NCI-H510A treated with DMSO at 0.1 percent for 48 hours (cell line): ENCODE results near the gene ABR.
"Not testable (repeated sequence)": the region's sequence is repeated elsewhere in the genome, so short reads cannot be mapped to it uniquely, and the experiment has no call there.

Experiments
- DNase-seq: peaks from one replicate; lab custom pipeline; 2025; lab: John Stamatoyannopoulos, UW

Gene ABR

GRCh38 chr17:1120596-1121441 lies 59.0 kb downstream of the ABR start:
- no peak for DNase-seq

- no peak for DNase-seq
Measured at GRCh38 chr17:1119924-1120323, 59.9 kb downstream of the ABR start.

GRCh38 chr17:1116602-1117001 lies 63.2 kb downstream of the ABR start:
- DNase-seq = no peak

GRCh38 chr17:1112875-1113274 lies 66.9 kb downstream of the ABR start:
- DNase-seq = no peak

GRCh38 chr17:1111599-1112443 lies 68.0 kb downstream of the ABR start:
- peak; percentile 58 for DNase-seq

GRCh38 chr17:1110862-1111598 lies 68.8 kb downstream of the ABR start:
- peak; percentile 28 for DNase-seq

- peak; percentile 8 for DNase-seq
Measured at GRCh38 chr17:1110541-1110861, 69.3 kb downstream of the ABR start.

- DNase-seq = no peak
Measured at GRCh38 chr17:1109606-1110540, 69.9 kb downstream of the ABR start.

- no peak for DNase-seq
Measured at GRCh38 chr17:1108765-1109605, 70.8 kb downstream of the ABR start.

GRCh38 chr17:1108478-1108764 lies 71.4 kb downstream of the ABR start:
- DNase-seq = no peak

- no peak for DNase-seq
Measured at GRCh38 chr17:1107777-1108477, 71.9 kb downstream of the ABR start.

- DNase-seq = no peak
Measured at GRCh38 chr17:1107083-1107776, 72.6 kb downstream of the ABR start.

- DNase-seq = no peak
Measured at GRCh38 chr17:1104222-1104621, 75.6 kb downstream of the ABR start.

GRCh38 chr17:1100382-1100781 lies 79.4 kb downstream of the ABR start:
- DNase-seq = no peak

- DNase-seq = no peak
Measured at GRCh38 chr17:1099242-1099641, 80.5 kb downstream of the ABR start.

- not testable (repeated sequence) for DNase-seq
Measured at GRCh38 chr17:1097972-1098744, 81.6 kb downstream of the ABR start.

GRCh38 chr17:1096215-1096614 lies 83.6 kb downstream of the ABR start:
- DNase-seq = no peak

- no peak for DNase-seq
Measured at GRCh38 chr17:1095853-1096173, 84.0 kb downstream of the ABR start.
